Fibroblast of lung (primary cell): ENCODE data around the gene FSTL4. TPM values are rescaled to one million over a fixed set of nuclear protein-coding genes. Genes with fewer than 3 reads are reported as not detected.

ENCODE experiments used
- DNase-seq, 2 donors: peaks; one replicate each; pipeline versions ENCODE4 v3.0.0 to v3.0.0-alpha.2; 2010; ENCODE audit warnings: low read depth in 2 of 2
- H2AFZ ChIP-seq: 2 replicates; pipeline ENCODE4 v1.5.1; 2012; ENCODE audit warnings: low read length, control low read depth, inconsistent platforms
- H3K27ac ChIP-seq: 2 replicates; pipeline ENCODE4 v1.5.1; 2011; ENCODE audit warnings: low read length, control low read depth; ENCODE audit not compliant: insufficient read depth
- H3K27me3 ChIP-seq: 2 replicates; pipeline ENCODE4 v1.5.1; 2011; ENCODE audit warnings: mild to moderate bottlenecking, low read length; ENCODE audit not compliant: control insufficient read depth, insufficient read depth
- H3K36me3 ChIP-seq: 2 replicates; pipeline ENCODE4 v1.5.1; 2011; ENCODE audit warnings: low read length; ENCODE audit not compliant: control insufficient read depth, insufficient read depth
- H3K4me1 ChIP-seq: 2 replicates; pipeline ENCODE4 v1.5.1; 2011; ENCODE audit warnings: low read length; ENCODE audit not compliant: control insufficient read depth, insufficient read depth; ENCODE audit errors: extremely low read depth
- H3K4me2 ChIP-seq: 2 replicates; pipeline ENCODE4 v1.5.1; 2011; ENCODE audit warnings: low read length, control low read depth; ENCODE audit not compliant: insufficient read depth; ENCODE audit errors: extremely low read depth
- H3K4me3 ChIP-seq, 4 experiments: fragments of 200-600 bp in 1 of 4; sonication (generic) in 1 of 4; replicated peaks in 1 of 4; 2 replicates each; pipeline ENCODE4 v1.5.1; 2011 to 2016; ENCODE audit warnings: low read length in 4 of 4, low read depth in 3 of 4, mild to moderate bottlenecking in 3 of 4, control low read depth in 2 of 4, inconsistent platforms in 1 of 4, mixed read lengths in 1 of 4; ENCODE audit not compliant: insufficient read depth in 1 of 4; ENCODE audit errors: control extremely low read depth in 1 of 4
- H3K79me2 ChIP-seq: 2 replicates; pipeline ENCODE4 v1.5.1; 2012; ENCODE audit warnings: mild to moderate bottlenecking, low read length, inconsistent platforms; ENCODE audit not compliant: control insufficient read depth, insufficient read depth
- H3K9ac ChIP-seq: 2 replicates; pipeline ENCODE4 v1.5.1; 2011; ENCODE audit warnings: mild to moderate bottlenecking, low read length, control low read depth; ENCODE audit not compliant: insufficient read depth
- H3K9me3 ChIP-seq: 2 replicates; pipeline ENCODE4 v1.5.1; 2012; ENCODE audit warnings: low read depth, low read length; ENCODE audit not compliant: control insufficient read depth, insufficient read depth
- H4K20me1 ChIP-seq: 2 replicates; pipeline ENCODE4 v1.5.1; 2011; ENCODE audit warnings: low read length; ENCODE audit not compliant: control insufficient read depth, insufficient read depth; ENCODE audit errors: extremely low read depth
- CTCF ChIP-seq, 2 donors: IDR thresholded peaks in 1 of 2; conservative IDR thresholded peaks in 1 of 2; 1 replicate in 1 of 2; 2 replicates in 1 of 2; pipeline ENCODE4 v1.5.1; 2011 to 2012; ENCODE audit warnings: low read length in 2 of 2, control low read depth in 1 of 2, inconsistent platforms in 1 of 2, low read depth in 1 of 2, mild to moderate bottlenecking in 1 of 2
- EZH2 ChIP-seq: IDR thresholded peaks from 2 replicates; pipeline ENCODE4 v1.5.1; 2012; ENCODE audit warnings: low read length, control low read depth, mild to moderate bottlenecking; ENCODE audit errors: missing control alignments
- polyA plus RNA-seq, 2 donors: library from polyadenylated mRNA; depleted of rRNA in 1 of 2; stranded (reverse) in 1 of 2; unstranded in 1 of 2; fragments of >200 nt; gene quantifications; 2 replicates each; pipeline ENCODE4 v1.2.1, GENCODE V29; 2011 to 2012; ENCODE audit warnings: missing spikeins in 1 of 2
- total RNA-seq: library from RNA; depleted of rRNA; stranded (reverse); fragments of >200 nt; gene quantifications from 2 replicates; pipeline ENCODE4 v1.2.1, GENCODE V29; 2014

FSTL4 gene
- total and polyA plus RNA-seq, 2 donors (not counting 1 experiment from before 2014, with no cell fraction given) = 0.17 to 0.33 TPM

- DNase-seq = no peak
- no peak for TF ChIP-seq CTCF (conservative IDR thresholded peaks at IDR 0.05 in 1 of 2, IDR thresholded peaks at IDR 0.05 in 1 of 2; ENCODE audit: low read depth in 1 of 2, low read length in 2 of 2)
- Histone ChIP-seq H3K27me3 (no peaks in the 10 kb centered on the region), H2AFZ (no peak overlapping the region), H3K4me1 (no peaks in the 10 kb centered on the region), H3K9ac (no peak overlapping the region), H3K4me3 (no peak overlapping the region), H4K20me1 (no peaks in the 10 kb centered on the region), H3K27ac (no peak overlapping the region), H3K9me3 (no peaks in the 10 kb centered on the region), H3K36me3 (no peaks in the 10 kb centered on the region), H3K4me2 (no peak overlapping the region), H3K79me2 (no peaks in the 10 kb centered on the region)
Observed at GRCh38 chr5:133331941-133332340, 280.4 kb downstream of the FSTL4 start.

GRCh38 chr5:133330956-133331355, 281.4 kb downstream of the FSTL4 start:
- H2AFZ ChIP-seq = no peak overlapping the region
- no peak overlapping the region for H3K4me2 ChIP-seq
- no peaks in the 10 kb centered on the region for H3K9me3 ChIP-seq
- H3K36me3 ChIP-seq = no peaks in the 10 kb centered on the region
- no peaks in the 10 kb centered on the region for H3K27me3 ChIP-seq
- TF ChIP-seq CTCF (conservative IDR thresholded peaks at IDR 0.05 in 1 of 2, IDR thresholded peaks at IDR 0.05 in 1 of 2; ENCODE audit: low read depth in 1 of 2, low read length in 2 of 2) = no peak
- TF ChIP-seq EZH2 = no peak
- no peaks in the 10 kb centered on the region for H3K4me1 ChIP-seq
- H3K4me3 ChIP-seq = no peak overlapping the region
- H3K9ac ChIP-seq = no peak overlapping the region
- H3K79me2 ChIP-seq = no peaks in the 10 kb centered on the region
- no peaks in the 10 kb centered on the region for H4K20me1 ChIP-seq
- H3K27ac ChIP-seq = no peak overlapping the region
- DNase-seq = no peak

GRCh38 chr5:133328800-133329199, 283.5 kb downstream of the FSTL4 start:
- H3K79me2 ChIP-seq = no peaks in the 10 kb centered on the region
- H3K9ac ChIP-seq = no peak overlapping the region
- no peak overlapping the region for H3K4me3 ChIP-seq
- H3K4me1 ChIP-seq = no peaks in the 10 kb centered on the region
- H3K27ac ChIP-seq = no peak overlapping the region
- H4K20me1 ChIP-seq = no peaks in the 10 kb centered on the region
- H2AFZ ChIP-seq = no peak overlapping the region
- no peaks in the 10 kb centered on the region for H3K27me3 ChIP-seq
- TF ChIP-seq EZH2 = no peak
- TF ChIP-seq CTCF (conservative IDR thresholded peaks at IDR 0.05 in 1 of 2, IDR thresholded peaks at IDR 0.05 in 1 of 2; ENCODE audit: low read depth in 1 of 2, low read length in 2 of 2) = no peak
- no peaks in the 10 kb centered on the region for H3K9me3 ChIP-seq
- DNase-seq = no peak
- no peak overlapping the region for H3K4me2 ChIP-seq
- H3K36me3 ChIP-seq = no peaks in the 10 kb centered on the region
